ENCODE measurements around the gene SYCP3.

SYCP3 gene

DNA sequence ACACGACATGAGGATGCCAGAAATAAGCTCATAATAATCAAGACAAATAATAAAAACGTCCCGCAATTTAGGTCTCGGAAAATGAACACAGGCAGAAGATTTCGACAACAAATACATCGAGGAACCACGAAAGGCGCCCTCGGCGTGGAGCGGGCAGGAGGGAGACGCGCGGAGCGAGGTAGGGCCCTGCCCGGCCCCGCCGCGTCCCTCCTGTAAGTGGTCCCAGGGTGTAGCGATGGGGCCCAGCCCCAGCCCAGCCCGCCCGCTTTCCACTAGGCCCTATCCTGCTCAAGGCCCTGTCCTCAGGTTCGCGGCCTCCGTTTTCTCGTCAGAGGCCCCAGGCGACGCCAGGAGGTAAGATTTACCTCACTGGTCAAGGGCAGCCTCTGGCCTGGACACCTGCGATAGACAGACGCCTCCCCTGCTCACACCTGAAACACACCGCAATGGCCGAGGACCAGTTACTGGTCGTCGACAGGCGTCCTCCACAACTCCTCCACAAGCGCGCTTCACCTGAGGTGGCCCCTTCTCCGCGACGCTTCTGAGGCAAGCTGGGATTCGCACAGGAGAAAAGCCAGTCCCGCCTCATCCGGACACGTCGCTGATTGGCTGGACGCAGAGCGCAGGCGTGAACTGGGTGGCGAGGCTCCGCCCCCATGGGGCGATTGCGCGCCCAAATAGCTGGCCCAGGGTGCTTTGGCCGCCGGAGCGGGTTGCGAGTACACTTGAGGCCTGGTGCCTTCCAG, at the start of gene SYCP3:
Gene SYCP3 (minus strand): TSS at position 543 of the 746 bp plus-strand sequence. CDS start 1,527 bp downstream, outside the sequence.
- DNase-seq: no peak

DNA sequence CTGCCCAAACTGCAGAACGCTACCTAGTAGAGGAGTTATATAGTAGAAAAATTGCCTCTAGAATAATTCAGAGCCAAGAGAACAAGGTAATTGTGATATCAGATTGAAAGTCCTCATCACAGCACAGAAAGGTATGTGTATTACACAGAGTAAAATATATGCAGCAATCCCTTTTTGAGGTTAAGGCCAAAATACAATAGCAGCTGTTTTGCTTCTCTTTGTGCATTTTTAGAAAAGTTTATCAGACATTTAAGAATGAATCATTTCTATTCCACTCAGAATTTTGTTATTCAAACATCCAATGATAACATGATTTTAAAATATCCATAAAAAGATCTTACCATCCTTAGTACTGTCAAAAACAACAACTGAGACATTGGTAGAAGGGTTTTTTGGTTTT, 46.4 kb upstream of the SYCP3 start:
- no peak for DNase-seq

DNA sequence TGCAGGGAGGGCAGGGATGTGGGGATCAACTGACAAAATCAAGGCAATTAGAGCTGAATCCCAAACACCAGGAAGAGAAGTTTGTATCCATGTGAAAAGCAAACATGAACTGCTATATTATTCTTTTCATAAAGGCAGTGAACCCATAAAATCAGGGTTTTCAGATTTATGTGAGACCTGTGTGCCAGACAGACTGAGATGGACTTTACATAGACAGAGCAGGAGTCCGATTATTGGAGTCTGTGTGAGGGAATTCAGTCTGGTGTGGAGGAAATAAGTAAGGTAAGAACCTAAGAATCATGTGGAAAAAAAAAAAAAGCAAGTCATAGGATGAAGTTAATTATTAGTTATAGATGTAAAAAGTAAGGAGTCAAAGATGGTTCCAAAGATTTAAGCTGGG, 45.1 kb upstream of the SYCP3 start:
- no peak for DNase-seq

DNA sequence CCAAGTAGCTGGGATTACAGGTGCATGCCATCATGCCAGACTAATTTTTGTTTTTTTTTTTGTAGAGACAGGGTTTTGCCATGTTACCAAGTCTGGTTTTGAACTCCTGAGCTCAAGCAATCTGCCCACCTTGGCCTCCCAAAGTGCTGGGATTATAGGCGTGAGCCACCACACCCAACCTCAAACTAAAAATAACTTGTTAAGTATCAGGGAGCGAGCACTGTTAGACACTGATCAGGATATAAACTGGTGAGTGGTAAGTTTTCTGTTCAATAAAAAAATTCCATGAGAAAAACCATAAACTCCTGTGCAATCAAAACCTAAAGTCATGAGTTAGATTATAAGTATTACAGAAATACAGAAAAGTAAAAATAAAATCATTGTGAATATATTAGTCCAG, 44.6 kb upstream of the SYCP3 start:
- no peak for DNase-seq

DNA sequence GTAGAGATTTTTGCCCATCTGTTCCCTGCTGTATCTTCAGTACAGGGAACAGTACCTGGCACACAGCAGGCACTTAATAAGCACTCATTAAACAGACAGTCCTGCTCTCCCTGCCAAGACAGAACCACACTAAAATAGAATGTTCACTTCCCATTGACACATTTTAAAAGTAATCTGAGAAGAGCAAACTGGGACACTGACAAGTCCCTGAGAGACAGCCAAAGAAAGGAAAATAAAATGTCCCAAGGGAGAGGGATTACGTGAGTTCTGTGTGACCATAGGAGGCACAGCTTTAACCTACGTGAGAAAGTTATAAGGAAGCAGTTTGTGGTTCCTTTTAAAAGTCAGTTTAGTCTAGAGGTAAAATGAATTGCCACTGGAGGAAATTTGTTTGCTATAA, 43.9 kb upstream of the SYCP3 start:
- no peak for DNase-seq

DNA sequence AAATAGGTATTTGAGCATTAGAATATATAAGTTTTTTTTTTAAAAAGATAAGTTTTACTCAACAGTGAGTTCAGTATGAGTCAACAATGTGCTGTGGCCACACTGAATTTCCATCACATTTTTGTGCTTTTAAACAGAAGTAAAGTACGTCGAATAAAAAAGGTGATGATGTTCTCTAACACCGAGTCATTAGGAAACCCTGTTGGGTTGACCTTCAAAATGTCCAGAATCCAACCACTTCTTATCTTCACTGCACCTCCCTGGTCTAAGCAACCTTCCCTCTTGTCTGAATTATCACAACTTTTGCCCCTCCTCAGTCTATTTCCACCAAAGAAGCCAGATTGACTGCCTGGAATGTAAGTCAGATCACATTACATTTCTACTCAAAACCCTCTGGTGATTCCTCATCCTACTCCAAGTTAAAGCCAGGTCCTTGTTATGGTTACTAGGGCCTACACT, 43.0 kb upstream of the SYCP3 start:
- DNase-seq: no peak

DNA sequence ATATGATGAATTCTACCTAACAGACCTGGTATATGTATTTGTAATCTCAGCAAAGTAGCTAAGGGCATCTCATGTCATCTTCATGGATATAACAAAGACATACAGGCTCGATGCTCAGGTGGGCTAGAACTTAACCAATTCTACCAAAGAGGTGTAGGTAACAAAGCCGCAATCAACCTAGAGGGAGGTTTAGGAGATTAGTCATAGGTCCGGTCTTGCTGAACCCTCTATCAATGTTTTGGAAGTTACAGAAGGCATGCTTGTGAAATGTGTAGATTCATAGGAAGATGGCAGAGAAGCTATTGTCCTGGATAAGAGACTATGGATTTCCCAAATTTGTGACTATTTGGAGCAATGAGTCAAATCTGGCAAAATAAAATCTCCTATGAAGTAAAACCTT, 42.6 kb upstream of the SYCP3 start:
- no peak for DNase-seq

DNA sequence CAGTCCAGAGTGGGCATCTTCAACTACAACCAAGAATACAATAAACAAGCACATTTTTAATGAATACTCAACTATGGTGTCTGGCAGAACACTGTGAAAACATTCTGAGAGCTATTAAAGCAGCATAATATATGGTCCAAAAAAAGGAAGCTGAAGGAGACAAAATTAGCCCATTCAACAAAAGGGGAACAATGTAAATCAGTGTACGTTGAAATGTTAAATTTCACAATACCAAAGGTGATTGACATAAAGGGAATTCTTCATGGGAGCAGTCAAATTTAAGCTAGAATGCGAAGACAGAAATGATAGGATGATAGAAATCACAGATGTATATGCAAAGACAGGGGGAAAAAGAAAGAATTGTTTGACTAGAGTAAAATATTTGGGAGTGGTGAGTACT, 41.3 kb upstream of the SYCP3 start:
- DNase-seq: peak; percentile 39 to 43

DNA sequence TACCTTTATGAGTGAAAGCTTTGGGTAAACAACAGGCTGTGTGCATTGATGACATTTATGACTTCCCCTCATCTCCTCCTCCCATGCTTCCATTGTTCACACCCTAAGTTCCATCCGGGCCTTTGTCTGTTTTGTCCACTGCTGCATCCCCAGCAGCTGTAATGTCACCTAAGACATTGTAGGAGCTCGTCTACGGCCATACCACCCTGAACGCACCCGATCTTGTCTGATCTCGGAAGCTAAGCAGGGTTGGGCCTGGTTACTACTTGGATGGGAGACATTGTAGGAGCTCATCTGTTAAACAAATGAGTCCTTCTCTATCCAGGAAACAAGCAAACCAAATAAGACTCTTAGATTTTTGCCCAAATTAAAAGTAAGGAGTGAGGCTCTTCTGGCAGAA, 40.4 kb upstream of the SYCP3 start:
- DNase-seq: no peak

DNA sequence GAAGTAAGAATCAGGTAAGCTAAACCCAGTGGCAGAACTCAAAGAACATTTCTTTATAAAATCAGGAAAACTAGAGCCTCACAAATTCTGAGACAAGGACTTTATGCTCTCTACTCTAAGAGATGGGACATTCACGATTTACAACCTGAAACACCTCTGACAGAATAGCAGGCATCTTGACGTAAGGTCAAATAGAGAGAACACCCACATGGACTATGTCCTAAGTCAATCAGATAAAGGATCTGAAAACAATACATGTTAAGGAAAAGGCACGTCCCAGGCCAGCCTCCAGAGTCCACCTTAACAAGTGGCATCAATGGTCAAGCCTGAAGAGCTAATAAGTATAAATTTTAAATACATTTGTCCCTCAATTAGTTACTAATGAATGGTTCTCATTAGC, 39.9 kb upstream of the SYCP3 start:
- DNase-seq: no peak

DNA sequence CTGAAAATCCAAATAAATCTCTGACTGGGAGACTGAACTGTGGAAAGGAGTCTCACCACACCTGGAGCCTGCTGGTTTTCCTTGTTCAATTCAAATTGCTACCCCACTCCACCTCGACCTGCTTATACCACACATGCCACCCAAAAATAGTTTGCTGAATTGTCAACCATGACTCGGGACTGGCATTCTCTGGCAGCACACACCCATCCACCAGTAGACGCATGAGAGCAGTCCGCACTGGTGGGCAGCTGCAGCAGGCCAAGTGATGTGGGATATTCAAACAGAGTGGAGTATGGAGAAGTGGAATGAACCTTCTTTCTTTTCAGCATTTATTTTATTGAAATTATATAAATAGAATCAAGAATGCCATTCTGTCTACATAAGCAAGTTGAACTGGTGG, 38.7 kb upstream of the SYCP3 start:
- no peak for DNase-seq

DNA sequence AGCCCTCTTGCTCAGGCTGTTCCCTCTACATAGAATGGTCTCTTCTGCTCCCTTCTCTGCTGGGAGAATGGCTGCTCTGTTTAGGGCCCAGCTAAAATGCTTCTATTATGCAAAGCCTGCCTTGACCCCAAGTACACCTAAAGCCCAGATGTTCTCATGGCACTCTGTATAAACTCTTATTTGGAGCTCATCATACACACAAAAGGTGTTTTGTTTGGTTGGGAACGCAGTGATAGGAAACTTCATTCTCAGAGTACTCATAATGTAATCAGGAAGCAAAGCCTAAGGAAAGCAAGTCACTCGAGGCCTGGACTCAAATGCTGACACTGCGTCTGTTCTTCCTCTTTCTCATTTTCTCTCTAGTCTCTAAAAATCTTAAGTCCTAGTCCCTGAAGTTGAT, 38.2 kb upstream of the SYCP3 start:
- peak; percentile 17 to 46 for DNase-seq

DNA sequence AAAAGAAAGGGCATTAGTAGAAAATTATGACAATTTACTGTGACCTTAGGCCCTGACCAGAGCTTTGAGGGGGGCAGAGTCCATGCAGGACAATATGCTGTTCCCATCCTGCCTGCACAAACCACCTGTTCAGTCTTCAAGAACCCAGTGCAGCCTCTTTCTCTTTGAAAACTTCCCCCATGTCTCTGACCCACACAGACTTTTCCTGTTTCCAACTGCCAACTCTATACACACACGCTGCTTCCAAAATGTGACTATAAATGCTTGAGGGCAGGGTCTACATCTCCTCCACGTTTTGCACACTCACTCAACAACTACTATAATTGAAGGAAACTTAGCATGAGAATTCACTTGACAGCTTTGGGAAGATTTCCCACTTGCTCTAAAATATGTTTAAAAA, 36.6 kb upstream of the SYCP3 start:
- peak; percentile 7 to 8 for DNase-seq

DNA sequence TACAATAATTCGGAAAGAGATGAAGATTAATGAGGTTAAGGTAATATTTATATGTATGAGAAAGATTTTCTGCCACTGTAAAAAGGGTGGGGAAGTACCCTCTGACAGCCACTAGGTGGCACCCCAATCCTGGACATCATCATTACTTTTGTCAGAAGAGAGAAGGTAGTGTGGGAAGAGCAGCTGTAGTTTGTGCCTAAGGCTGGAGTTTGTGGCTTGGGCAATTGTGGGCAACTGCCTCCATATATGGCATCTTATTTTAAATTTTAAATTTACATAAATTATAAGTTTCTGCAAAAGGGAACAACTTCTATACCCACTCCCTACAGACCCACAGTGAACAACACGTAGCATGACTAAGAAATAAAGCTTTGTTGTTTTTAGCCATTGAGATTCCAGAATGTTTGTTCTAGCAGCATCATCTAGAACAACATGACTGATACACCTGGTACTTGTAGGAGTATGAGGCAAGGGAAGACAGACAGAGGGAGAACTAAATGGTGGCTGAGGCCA, 34.4 kb upstream of the SYCP3 start:
- DNase-seq: peak; percentile 79 to 82

DNA sequence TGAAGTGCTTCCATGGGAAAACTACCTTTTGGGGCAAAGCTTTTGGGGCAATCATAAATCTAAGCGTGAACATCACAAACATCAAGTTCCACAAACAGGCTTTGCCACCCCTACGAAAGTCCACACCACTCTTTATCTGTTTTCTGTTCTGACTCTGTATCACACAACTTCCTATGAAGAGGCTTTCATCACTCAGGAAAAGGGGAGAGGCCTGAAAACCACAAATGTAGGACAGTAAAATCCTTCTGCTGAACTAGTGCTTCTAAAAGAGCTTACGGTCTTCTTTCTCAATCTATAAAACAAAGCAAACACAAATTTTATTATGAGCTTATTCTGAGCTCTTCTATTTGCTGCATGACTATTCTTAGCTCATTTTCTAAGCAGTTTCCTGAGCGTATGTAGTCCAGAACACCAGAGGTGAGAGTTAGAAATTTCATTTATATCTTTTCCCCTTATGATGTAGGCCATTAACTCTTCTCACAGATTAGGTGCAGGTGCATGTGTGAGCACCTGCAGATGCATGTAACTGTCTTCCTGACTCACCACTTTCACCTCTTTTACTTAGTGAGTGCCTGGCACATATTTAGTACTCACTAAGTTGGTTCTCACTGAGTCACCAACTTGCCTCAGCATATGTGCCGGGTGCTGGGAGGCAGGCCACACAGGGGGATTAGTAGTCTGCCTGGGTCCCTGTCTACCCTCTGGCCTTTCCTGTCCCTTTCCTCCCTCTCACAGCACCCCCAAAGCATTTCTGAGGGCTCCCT, 32.9 kb upstream of the SYCP3 start:
- DNase-seq: peak; percentile 81 to 82

DNA sequence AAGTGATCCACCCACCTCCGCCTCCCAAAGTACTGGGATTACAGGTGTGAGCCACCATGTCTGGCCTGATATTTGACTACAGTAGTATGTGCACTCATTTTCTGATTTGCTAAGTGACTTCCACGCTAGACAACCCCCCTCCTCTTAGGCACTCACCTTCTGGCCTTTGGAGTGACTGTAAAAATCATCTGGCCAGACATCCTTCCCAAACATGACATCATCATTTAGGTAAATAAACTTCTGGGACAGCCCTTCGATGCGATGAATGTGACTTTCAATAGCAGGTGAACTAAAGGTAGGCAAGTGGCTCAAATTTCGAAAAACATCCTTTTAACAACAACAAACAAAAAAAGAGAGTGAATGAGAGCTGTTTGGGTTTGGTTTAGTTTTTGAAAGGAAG, 30.6 kb upstream of the SYCP3 start:
- no peak for DNase-seq

DNA sequence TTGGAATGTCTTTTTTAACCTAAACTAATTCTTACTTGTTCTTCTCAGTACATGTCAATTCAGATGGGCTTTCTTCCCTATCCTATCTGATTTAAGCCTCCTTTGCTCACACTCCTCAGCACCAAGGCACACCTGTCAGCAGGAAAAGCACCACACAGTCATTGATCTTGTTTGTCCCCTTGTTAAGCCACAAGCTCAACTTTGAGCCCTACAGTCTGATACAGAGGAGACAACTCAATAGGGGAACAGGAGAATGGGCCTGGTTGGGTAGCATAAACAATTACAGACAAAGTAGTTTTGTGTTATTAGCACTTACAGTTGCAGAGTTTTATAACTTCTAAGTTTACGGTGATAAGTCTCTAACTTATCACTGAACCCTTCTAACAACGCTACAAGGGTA, 29.5 kb upstream of the SYCP3 start:
- DNase-seq: no peak

DNA sequence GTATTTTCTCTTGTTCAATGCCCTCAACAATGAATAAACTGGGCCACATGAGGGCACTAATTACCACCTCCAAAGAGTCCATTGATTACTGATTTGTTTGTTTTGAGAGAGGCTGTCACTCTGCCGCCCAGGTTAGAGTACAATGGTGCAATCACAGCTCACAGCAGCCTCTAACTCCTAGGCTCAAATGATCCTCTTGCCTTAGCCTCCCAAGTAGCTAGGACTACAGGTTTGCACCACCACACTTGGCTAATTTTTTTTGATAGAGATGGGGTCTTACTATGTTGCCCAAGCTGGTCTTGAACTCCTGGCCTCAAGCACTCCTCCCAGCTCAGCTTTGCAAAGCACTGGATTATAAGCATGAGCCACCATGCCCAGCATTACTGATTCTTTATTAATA, 28.3 kb upstream of the SYCP3 start:
- DNase-seq: no peak

DNA sequence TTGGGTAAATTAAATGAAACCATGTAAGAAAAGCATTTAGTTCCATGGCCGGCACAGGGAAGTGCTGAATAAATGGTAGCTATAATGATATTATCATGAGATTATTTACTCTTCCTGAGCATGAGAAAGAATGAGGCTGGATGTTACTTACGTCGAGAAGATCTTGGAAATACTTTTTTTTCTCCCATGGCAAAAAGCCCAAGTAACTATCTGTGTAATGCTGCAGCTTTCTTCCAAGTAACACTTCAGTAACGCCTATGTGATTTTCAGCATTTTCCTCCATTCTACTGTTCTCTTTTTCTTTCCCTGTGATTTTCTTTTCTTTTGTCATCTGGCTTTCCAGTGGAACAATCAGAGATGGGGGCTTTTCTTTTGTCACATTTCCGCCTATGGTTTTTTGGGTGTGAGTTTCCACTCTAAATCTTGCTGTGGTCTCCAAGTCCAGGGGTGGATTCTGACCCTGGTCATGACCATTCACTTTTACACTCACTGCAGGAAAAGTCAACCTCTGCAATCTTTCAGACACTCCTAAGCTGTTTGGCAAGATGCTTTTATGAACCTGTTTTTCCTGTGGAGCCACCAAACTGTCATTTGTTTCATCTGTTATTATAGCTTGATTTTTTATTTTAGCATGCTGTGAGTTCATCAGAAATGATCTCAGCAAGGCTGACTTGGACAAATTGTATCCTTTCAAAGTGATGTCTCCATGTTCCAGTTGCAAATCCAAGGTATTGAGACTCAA, 25.0 kb upstream of the SYCP3 start:
- DNase-seq: no peak

DNA sequence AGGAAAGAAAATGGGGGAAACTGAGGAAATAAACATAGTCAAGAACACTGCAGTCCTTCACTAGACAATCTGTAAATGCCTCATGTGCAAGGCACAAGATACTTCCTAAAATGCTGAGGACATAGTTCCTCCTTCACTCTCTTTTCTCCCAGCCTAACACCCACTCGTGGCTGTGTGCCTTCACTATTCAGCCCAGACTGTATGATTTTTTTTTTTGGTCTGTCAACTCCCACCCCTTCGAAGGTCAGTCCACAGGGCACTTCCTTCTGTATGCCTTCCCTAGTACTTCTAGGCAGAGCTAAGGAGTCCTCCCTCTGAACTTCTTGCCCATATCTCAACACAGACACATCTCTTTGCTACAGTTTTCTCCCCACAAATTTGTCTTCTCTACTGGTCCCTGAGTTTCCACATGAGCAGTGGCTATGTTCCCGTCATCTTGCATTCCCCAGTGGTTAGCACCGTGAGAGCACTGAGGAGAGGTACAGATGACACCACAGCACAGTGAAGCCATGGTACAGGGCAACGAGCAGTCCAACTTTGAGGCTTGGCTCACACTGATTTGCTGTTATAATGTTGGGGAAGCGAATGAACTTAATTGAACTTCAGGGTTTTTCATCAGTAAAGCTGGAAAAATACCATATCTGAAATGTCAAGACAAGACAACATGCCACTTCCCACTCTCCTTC, 24.1 kb upstream of the SYCP3 start:
- DNase-seq: peak in 1 of 2 experiments; percentile 25

DNA sequence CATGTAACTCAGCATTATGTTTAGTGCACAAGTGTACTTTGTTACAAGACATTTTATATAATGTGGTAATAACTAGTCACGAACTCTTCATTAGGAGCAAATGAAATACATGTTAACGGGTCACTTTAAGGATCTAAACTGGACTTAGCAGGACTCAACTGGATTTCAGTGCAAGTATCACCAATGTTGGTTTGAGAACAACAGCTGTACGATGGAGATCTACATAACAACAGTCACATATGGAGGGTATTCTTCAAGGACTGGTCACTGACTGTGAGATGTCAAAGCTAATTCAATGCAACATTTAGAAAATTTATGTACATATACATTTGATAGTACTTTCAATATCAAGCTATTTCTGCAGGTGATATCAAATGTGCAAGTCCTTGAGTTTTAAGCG, 22.5 kb upstream of the SYCP3 start:
- no peak for DNase-seq

DNA sequence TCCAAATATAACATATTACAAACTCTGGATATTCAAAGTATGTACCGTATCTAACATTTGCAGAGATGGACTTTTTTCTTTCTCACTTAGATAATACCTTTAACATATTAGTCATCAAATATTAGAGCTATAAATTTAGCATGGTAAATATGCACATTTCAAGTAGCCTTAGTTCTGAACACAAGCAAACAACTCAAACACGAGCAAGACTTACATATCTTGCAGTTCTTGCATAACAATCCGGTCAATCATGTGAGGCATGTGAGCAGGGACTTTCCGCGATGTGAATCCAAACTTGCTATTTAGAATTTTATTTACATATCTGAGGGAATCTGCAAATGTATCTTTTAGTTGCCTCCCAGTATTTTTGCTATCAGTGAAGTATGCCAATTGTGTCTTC, 22.1 kb upstream of the SYCP3 start:
- DNase-seq: no peak
